Bladder microvascular endothelial cell (primary cell): Measurements from ENCODE around the gene VGLL2. TPM values are rescaled to one million over a fixed set of nuclear protein-coding genes. Genes with fewer than 3 reads are reported as not detected.

Experiments
- total RNA-seq: library from RNA; depleted of rRNA; stranded (reverse); fragments of >200 nt; gene quantifications from 2 replicates; pipeline ENCODE4 v1.2.3, GENCODE V29; 2014

The VGLL2 gene, protein sequence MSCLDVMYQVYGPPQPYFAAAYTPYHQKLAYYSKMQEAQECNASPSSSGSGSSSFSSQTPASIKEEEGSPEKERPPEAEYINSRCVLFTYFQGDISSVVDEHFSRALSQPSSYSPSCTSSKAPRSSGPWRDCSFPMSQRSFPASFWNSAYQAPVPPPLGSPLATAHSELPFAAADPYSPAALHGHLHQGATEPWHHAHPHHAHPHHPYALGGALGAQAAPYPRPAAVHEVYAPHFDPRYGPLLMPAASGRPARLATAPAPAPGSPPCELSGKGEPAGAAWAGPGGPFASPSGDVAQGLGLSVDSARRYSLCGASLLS
- total RNA-seq, result not detected in 2 replicates

GRCh38 chr6:117265410-117266256, at the start of gene VGLL2:
Gene VGLL2 (plus strand): TSS chr6:117265558. CDS start chr6:117265764, 206 bp downstream.

Other genes starting within 250 kb of the VGLL2 start
- gene ROS1, start 160.4 kb downstream of the VGLL2 start, total RNA-seq, result not detected in 2 replicates
- 19.8 and 21.3 TPM in 2 replicates for gene DCBLD1, start 217.1 kb downstream of the VGLL2 start, total RNA-seq